Endometrium (tissue), 2 donors: ENCODE measurements around the gene PTGER3.
"Not testable (repeated sequence)": the region's sequence is repeated elsewhere in the genome, so short reads cannot be mapped to it uniquely, and the experiment has no call there.

Experiments
- FAIRE-seq: peaks from 2 replicates; lab custom pipeline; 2012; peaks lifted over from hg19 to GRCh38; lab: Jason Lieb, UNC
- donor health status: control.
- donor health status: control.

The PTGER3 gene

DNA sequence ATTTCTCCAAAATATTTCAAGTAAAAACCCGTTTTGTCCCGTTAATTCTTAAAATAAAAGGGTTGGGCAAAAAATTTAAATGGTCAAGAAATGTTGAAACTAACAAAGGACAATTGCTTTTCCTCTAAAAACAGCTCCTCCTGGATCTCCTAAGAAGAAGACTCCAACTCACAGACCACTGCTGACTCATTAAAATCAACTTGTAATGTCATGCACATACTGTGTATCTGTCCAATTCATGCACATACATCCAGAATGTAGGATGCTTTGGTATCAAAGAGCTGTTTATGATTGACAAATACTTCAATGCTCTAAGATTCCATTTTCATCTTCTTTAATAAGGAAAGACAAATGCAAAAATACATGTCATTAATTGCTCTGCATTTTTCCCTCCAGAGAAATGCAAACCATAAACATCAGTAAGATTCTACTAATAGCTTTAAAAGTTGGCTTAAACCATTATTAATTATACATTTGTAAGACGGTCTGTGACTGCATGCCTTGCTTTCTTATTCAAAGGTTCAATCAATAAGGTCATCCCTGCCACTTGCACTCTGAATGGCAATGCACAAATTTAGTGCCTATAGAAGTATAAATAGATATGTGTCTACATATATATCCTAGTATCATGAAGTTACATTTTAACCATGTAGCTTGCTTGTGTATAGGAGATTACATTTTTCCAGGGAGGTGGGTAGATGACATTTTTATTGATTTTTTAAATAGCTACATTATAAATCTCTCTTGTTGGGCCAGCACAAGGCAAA lies 44.7 kb downstream of the PTGER3 start:
- FAIRE-seq = no peak

DNA sequence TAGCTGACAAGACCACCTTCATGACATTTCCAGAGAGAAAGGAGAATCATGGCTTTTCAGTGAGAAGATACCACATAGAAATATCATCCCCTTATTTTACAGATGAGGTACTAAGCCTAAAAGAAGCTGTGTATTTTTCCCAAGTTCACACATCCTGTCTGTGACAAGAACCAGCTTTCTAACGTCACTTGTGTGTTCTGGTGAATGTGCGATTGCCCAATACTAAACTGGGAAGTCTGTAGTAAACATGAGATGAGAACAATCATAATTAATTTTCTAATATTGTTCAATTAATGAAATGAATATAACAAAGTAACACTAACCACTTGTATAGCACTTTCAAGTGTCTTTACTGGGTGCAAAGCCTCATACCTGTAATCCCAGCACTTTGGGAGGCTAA lies 46.0 kb downstream of the PTGER3 start:
- no peak for FAIRE-seq

DNA sequence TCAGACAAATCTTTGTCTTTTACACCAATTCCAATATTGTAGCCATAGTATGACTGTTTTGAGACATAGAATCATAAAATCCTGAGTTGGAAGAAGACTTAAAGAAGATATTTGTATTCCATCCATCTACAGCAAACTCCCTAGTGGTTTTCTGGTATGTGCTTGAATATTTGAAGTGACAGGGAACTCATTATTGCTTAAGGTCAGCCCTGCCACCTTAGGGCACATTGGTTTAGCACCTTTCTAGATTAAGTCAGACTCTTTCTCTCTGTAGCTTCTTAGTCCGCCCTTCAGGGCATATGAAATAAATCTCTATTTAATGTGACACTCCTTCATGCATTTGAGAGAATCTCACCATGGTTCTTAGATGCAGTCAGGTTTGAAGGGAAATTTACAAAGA lies 49.8 kb downstream of the PTGER3 start:
- FAIRE-seq = no peak

DNA sequence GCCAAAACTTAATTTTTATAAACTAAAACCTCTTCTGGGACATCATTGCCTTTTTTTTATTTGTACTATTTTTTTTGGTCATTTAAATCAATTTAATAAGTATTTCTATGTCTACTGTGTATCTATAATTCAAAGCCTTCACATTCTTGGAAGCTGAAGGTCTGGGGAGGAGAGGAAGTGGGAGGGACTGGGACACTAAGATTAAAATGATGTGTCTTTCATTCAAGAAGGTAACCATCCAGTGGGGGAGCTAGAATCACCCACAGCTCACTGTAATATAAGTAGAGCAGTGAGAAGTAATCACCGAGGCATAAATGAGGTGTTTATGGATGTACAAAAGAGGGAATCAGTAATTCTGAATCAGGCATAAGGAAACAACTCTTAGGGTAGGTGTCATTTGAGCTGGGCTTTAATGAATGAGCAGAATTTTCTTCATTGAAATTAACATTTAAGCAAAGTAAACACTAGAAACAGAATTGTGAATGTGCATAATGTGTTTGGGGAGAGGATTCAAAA lies 52.8 kb downstream of the PTGER3 start:
- no peak for FAIRE-seq

DNA sequence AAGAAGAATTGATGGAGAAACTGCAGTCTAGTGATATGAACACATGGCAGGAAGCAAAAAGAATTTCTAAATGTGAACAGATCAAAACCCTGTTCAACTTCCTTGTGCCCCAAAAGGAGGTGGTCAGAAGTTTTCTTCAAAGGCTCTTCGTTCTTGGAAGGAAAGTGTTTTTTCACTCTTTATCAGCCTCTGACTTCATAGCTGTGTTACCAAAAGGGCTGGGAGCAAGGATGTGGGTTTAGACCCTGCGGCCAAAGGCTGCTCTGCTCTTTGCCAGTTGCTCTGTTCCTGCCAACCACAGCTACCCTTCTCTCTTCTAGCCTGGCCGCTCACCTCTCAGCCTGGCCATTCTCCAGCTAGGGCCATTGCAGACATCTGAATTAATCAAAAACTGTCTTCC lies 53.8 kb downstream of the PTGER3 start:
- FAIRE-seq = no peak

DNA sequence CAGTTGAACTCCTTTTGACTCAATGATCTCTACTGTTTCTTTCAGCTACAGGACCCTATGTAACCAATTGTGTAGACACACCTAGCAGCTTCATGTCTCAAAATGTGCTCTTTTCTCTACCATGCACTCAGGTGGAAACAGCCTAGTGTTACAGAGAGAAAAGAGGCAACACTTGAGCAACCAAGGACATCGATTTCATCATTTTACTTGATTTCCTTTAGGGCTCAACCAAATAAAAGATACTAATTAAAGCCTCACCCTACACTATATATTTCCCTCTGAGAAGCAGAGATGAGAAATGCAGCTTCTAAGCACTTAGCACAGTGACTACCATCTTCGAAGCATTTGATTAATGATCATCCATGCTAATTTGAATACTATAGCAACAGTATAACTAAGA lies 55.1 kb downstream of the PTGER3 start:
- no peak for FAIRE-seq

DNA sequence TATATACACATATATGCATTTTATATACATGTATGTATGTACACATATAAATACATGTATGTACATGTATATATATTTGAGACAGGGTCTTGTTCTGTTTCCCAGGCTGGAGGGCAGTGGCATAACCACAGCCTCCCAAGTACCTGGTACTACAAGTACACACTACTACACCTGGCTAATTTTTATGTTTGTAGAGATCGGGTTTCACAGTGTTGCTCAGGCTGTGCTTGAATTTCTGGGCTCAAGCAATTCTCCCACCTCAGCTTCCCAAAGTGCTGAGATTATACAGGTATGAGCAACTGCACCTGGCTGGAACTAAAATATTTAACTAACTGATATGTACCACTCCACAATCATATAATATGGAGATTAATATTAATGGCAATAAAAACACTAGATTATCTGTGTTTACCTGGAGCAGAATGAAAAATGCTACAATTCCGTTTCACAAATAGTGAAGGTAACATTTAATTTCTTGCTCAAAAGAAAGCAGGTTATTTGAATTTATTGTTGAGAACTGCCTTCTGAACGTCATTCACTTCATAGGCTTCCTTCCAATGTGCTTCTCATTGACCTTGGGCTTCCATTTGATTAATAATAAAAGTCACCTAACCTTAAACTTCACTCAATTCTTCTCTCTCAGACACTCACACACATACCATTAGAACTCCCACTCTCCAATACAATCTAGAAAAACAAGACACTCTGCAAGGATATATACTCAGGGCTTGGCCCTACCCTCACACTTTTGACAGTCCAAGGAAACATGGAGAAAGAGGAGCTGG lies 57.0 kb downstream of the PTGER3 start:
- no peak for FAIRE-seq

DNA sequence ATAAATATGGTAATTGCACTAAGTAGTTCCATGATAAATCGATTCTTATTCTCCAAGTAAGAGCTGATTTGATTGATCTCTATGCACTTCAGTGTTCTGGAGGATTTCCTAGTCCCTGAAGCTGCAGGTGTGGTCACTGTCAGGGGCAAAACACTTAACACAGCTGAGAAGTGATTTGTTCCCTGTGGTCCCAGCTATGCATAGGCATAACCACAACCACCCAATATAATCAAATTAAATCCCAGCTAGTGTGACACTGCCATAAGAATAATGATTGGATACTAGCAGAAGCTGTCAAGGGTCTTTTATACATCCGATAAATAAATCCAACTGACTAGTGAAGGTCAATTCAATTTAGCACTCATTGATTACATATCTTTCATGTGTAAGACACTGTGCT lies 60.1 kb downstream of the PTGER3 start:
- FAIRE-seq = no peak

DNA sequence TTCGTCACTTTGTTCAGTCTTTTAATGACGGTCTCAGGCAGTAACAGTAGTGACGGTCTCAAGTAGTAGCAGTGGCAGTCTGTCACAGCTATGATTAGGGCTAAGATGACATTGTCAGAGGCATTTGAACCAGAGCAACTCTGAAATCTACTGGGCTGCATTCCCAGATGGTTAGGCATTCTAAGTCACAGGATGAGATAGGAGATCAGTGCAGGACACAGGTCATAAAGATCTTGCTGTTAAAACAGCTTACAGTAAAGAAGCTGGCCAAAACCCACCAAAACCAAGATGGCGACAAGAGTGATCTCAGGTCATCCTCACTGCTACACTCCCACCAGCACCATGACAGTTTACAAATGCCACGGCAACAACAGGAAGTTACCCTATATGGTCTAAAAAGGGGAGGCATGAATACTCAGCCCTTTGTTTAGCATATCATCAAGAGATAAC lies 61.8 kb downstream of the PTGER3 start:
- FAIRE-seq = not testable (repeated sequence)

DNA sequence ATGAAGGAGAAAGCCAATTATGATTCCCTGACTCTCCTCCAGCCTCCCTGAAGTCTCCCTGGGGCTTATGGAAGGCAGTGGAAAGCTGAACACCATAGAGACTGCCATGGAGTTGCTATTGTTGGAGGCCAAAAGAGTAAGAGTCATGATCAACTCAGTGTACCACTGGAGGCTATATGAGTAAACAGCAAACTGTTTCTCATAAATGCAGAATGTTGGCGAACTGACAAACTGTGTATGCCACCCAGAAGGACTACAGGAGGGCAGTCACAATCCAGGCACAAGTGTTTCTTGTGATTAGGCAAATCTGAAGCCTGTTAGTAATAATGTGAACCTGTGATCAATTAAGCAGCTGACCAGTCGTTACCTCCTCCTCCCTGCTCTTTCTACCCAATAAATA lies 62.3 kb downstream of the PTGER3 start:
- not testable (repeated sequence) for FAIRE-seq

DNA sequence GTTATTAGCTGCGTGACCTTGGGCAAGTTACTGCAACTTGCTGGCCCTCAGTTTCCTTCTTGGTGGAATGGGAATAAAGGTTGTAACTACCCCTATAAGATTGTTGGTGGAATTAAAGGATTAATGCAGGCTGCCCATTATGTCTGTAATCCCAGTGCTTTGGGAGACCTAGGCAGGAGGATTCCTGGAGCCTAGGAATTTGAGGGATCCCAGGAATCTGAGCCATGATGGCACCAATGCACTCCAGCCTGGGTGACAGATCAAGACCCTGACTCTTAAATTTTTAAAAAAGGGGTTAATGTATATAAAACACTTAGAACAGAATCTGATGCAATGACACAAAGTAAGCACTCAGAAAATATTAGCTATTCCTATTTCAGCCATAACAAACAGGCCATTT lies 67.3 kb downstream of the PTGER3 start:
- no peak for FAIRE-seq

DNA sequence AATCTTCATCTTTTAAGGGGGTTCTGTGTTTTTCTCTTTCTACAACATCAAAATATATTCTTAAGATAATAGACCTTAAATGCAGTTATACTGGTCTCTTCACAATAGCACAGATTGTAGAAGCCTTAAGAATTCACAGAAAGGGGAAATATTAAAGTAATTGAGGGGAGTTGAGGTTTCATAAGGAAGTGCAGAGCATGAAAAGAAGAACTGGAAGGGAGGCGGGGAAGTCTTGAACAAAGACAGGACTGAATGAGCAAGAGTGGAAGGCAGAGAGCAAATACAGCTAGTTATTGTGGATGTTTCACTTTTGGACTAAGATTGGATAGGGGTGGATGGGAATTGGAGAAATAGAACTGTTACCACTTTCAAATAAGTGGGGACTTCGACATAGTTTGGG lies 67.7 kb downstream of the PTGER3 start:
- no peak for FAIRE-seq

DNA sequence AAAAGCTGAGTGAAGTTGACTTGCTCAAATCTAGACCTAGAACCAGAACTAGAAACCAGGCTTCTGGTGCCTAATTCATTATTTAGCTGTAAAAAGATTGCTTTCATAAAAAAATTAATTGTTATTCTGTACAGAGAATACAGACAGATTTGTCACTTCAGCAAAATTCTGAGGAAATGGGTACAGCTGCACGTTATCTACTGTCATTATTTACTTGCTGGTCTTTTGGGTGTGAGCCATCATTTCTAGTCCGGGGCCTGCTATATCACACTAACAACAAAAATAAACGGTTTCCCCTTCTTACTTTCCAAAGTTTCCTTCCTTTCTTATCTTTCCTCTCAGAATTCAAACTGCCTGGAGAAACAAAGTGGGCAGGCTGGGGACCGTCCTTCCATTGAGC lies 68.3 kb downstream of the PTGER3 start:
- no peak for FAIRE-seq

DNA sequence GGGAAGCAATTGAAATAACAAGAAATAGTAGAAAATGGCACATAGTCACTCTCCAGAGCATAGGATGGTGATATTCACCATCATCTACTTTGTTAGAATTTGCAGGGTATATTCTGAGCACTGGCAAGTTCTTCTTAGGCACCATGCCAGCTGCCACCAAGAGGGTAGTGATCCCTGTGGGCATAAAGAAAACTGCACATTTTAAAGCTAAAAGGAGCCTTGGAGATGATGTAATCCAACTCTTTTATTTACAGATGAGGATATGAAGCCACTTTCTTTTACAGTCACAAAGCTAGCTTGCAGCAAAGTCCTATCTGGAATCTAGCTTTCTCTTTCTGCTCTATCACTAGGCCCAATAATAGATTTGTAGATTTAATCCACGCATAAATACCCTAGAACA lies 69.0 kb downstream of the PTGER3 start:
- FAIRE-seq = no peak

DNA sequence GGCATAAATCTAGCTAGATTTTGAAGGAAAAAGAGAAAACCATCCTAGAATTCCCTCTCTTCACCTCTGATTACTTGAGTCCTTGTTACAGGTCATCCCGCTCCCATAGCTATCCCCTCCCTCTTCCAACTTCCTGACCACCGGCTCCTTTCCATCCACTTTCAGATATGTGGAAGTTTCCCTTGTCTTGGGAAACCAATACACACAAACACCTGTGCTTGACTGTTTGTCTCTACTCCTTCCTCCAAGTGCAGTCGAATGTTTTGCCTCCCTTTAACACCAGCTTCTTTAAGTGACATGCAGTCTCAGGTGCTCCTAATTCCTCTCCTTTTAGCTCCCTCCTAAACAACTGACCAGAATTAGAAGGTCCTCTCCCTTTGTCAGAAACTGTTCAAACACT lies 70.0 kb downstream of the PTGER3 start:
- no peak for FAIRE-seq

DNA sequence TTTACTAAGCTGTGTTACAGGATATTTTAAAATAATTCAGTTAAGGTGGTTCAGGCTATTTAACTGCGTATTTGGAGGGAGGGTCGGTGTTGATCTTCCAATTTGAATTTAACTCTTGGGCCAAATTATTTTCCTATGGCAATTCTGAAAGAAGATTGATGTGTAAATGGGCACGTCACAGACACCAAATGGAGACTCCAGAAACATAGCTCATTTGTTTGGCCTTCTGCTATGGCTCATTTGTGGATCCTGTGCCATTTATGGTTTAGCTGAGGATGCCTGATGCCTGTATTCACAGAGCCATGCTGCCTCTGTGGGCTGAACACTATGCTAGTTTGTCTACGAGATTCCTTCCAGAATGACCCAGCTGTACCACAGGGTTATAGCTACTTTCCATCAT lies 70.6 kb downstream of the PTGER3 start:
- no peak for FAIRE-seq

DNA sequence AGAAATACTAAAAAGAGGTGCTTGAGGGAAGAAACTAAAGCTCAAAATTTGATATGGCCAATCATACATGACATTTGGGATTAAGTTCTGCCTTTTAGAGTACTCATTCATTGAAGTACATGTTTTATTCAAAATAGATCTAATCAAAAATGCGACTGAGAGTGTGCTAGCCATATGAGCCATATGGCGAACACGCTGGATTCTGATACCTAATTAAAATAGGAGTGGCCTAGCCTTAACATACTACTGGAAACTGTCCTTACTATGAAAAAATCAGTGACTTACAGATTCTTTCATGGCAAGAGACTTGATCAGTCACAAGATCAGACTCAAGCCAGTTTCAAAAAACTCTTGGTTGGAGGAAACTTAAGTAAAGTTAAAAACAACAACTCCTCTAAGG lies 73.9 kb downstream of the PTGER3 start:
- FAIRE-seq = no peak

DNA sequence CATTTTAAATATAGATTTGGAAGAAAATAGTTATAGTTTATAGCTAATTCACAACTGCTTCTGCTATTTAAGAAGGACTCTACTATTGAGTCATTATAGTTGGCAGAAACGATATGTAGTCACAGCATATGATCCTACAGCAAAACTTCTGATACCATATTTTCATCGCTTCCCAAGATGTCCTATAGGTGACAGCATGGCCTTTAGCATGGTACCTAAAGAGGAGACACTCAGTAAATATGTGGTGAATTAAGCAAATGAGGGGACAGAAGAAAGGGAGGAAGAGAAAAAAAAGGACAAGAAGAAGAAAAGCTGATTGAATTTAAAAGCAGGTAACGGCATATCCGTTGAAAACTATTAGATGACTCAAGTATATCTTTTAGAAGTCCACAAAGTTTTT lies 77.2 kb downstream of the PTGER3 start:
- no peak for FAIRE-seq

DNA sequence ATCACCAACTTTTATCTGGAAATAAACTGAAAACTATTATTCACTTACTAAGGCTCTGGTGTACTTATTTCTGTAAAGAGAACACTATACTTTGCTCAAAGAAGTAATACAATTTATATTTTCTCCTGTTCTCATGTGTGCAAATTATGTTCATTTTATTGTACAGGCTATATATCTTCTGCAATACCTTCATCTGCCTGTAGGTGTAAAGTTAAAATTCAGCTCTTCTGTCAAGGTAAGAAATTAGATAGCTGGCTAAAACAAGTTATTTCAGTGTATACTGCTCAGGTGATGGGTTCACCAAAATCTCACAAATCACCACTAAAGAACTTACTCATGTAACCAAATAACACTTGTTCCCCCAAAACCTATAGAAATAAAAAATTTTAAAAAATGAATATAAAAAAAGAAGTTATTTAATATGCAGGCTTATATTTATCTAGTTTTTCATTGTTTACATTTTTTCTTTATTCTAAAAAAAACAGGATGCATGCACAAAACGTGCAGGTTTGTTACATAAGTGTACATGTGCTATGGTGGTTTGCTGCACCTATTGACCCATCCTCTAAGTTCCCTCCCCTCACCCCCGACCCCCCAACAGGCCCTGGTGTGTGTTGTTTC lies 81.5 kb downstream of the PTGER3 start:
- no peak for FAIRE-seq

DNA sequence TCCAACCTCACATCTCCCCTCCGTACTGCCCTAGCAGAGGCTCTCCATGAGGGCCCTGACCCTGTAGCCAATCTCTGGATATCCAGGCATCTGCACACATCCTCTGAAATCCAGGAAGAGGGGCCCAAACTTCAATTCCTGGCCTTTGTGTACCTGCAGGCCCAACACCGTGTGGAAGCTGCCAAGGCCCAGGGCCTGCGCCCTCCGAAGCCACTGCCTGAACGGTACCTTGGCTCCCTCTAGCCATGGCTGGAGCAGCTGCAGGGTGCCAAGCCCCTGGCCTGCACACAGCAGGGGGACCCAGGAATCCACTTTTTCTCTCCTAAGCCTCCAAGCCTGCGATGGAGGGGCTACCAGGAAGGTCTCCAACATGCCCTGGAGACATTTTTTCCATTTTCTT lies 84.2 kb downstream of the PTGER3 start:
- FAIRE-seq = no peak

DNA sequence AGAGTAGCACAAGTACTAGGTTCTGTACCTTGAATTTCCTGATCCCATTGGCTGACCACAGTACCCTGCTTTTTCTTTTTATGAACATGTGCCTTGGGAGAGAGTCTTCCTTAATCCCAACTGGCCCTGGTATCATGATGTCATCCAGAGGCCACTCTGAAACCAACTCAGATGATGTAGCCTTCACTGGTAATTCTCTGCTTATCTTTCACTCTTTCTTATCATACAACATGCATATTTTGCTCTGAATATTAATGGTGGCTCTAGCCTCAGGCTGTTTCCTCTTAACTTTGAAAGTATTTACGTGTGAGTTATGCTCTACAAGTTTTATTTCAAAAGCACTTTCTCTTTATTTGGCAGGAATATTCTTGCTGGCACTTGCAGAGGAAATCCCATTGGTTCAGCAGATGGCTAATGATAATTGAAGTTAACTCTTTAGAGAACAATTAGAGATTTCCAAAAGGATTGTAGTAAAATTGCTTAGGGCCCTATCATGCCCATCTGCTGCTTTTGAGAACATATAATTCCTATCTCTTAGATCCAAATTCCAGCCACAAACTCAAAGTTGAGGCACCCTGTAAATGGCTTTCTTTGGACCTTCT lies 86.1 kb downstream of the PTGER3 start:
- no peak for FAIRE-seq

DNA sequence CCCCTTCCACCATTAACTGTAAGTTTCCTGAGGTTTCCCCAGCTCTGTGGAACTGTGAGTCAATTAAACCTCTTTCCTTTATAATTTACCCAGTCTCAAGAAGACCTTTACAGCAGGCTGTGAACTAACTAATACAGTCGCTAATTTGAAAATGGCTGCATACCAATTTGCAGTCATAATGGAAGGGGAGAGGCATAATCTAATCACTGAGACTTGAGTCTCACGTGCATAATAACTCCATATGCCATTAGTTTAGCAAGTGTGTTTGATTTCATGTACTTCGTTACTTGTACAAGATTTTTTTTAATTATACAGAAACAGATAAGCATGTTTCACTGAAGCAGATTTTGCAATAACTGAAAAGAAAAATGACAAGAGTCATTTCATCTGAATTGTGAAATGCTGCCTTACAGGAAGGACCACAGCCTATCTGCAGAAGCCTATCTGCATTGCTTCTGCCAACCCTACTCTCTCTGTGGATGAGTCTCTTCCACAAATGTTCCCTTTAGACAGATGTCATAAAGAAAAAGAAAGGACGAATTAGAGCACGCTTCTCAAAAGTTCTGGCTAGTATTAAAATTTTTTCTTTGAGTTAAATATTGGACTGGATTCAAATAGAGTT lies 99.1 kb downstream of the PTGER3 start:
- no peak for FAIRE-seq
